Measurements from ENCODE around the gene UNKL.

DNA sequence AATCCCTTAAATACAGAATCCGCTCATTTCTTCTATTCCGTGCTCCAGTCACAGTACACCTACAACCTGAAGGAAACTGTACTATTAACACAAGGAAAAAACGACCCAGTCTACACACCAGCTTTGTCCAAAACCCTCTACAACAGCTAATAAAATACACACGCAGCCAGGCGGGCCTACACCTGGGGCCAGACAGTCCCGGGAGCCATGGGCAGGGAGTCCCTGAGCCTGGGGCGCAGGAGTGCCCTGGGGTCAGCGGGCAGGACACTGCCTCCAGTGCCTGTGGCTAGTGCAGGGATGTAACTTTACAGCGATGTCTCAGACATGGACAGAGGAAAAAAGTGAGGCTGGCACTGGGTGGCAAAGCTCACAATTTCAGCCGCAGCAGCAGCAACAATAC lies 34.3 kb downstream of the UNKL start:
- no peak for TF ChIP-seq POLR2A (IDR thresholded peaks at IDR 0.05; ENCODE audit: extremely low read depth, insufficient read length)
- TF ChIP-seq, protein P1, sequence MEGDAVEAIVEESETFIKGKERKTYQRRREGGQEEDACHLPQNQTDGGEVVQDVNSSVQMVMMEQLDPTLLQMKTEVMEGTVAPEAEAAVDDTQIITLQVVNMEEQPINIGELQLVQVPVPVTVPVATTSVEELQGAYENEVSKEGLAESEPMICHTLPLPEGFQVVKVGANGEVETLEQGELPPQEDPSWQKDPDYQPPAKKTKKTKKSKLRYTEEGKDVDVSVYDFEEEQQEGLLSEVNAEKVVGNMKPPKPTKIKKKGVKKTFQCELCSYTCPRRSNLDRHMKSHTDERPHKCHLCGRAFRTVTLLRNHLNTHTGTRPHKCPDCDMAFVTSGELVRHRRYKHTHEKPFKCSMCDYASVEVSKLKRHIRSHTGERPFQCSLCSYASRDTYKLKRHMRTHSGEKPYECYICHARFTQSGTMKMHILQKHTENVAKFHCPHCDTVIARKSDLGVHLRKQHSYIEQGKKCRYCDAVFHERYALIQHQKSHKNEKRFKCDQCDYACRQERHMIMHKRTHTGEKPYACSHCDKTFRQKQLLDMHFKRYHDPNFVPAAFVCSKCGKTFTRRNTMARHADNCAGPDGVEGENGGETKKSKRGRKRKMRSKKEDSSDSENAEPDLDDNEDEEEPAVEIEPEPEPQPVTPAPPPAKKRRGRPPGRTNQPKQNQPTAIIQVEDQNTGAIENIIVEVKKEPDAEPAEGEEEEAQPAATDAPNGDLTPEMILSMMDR (IDR thresholded peaks at IDR 0.05; ENCODE audit: low read depth, low read length): no peak
- TF ChIP-seq, protein P2, sequence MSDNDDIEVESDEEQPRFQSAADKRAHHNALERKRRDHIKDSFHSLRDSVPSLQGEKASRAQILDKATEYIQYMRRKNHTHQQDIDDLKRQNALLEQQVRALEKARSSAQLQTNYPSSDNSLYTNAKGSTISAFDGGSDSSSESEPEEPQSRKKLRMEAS (IDR thresholded peaks at IDR 0.05; ENCODE audit: low read depth, low read length): no peak
- TF ChIP-seq MYC (IDR thresholded peaks at IDR 0.05; ENCODE audit: low read depth, low read length): no peak

Measured in NB4 (cell line).